Adrenal gland (tissue), 12 donors: ENCODE results near the gene PODNL1. TPM values are rescaled to one million over a fixed set of nuclear protein-coding genes. Genes with fewer than 3 reads are reported as not detected.

ENCODE experiments used
- DNase-seq, 7 donors: peaks; one replicate each; pipeline ENCODE4 v3.0.0-alpha.2; 2019 to 2020
- H3K27ac ChIP-seq, 5 donors: fragments of 200-600 bp; sonication (generic) in 4 of 5; 1 replicate in 3 of 5; 2 replicates in 2 of 5; pipeline versions ENCODE4 v1.5.1 to v1.8.0; 2016 to 2020; ENCODE audit warnings: mild to moderate bottlenecking in 1 of 5
- H3K27me3 ChIP-seq: fragments of 200-600 bp; 2 replicates; pipeline ENCODE4 v1.8.0; 2021
- H3K36me3 ChIP-seq, 2 donors: fragments of 200-600 bp; replicated peaks in 1 of 2; 1 replicate in 1 of 2; 2 replicates in 1 of 2; pipeline versions ENCODE4 v1.5.1 to v1.8.0; 2018 to 2022
- H3K4me1 ChIP-seq, 2 donors: fragments of 200-600 bp; replicated peaks in 1 of 2; 1 replicate in 1 of 2; 2 replicates in 1 of 2; pipeline versions ENCODE4 v1.5.1 to v1.8.0; 2018 to 2021
- H3K4me3 ChIP-seq, 4 donors: fragments of 200-600 bp; sonication (generic) in 3 of 4; one replicate each; pipeline ENCODE4 v1.5.1; 2016 to 2018
- H3K9me3 ChIP-seq, 3 donors: fragments of 200-600 bp; sonication (generic) in 1 of 3; replicated peaks in 1 of 3; 1 replicate in 2 of 3; 2 replicates in 1 of 3; pipeline versions ENCODE4 v1.5.1 to v1.8.0; 2016 to 2021
- POLR2A ChIP-seq, 2 donors: fragments of 450-650 bp; IDR thresholded peaks; one replicate each; pipeline ENCODE4 v1.6.1; 2017; ENCODE audit warnings: antibody characterized with exemption in 2 of 2, mild to moderate bottlenecking in 2 of 2, moderate library complexity in 1 of 2
- WGBS, 4 donors: extraction: QIAGEN DNeasy Blood & Tissue Kit in 2 of 4; methylation state at CpG; one replicate each; pipeline versions ENCODE4 v1.1.5 to v1.1.7; 2013 to 2017; 5-methylcytosine and 5-hydroxymethylcytosine counted together
- intact Hi-C, 2 donors: fragments of 100-400 bp; cut with DNase I; formaldehyde crosslinking; loops; one replicate each; pipeline versions ENCODE4 v1.14.1 to v1.15.0; 2022 to 2023
- polyA plus RNA-seq, 3 donors: library from polyadenylated mRNA; stranded (reverse); fragments of 200-250 nt in 2 of 3; fragments of 350-450 nt in 1 of 3; fragmentation: Illumina TruSeq in 1 of 3; extraction: RNeasy Lipid Tissue Mini Kit (QIAGEN cat#74804) in 1 of 3; gene quantifications; one replicate each; pipeline ENCODE4 v1.2.3, GENCODE V29; 2013 to 2014
- total RNA-seq, 9 donors: library from RNA; depleted of rRNA in 4 of 9; stranded (reverse); fragments of >200 nt in 4 of 9; fragments of 120-200 nt in 1 of 9; fragmentation: NEBNext Ultra II Directional in 1 of 9; extraction: Animal tissue kit (Norgen Biotek cat#: 25700) in 1 of 9; gene quantifications; one replicate each; pipeline versions ENCODE4 v1.1.0 to v1.2.4, GENCODE V29; 2013 to 2023
- TF ChIP-seq, protein P1 (sequence below), 6 experiments: fragments of 450-650 bp in 4 of 6; fragments of 200-600 bp in 2 of 6; sonication (generic) in 1 of 6; IDR thresholded peaks; 1 replicate in 5 of 6; 2 replicates in 1 of 6; pipeline versions ENCODE4 v1.5.1 to v1.8.0; 2016 to 2021; ENCODE audit warnings: antibody characterized with exemption in 6 of 6, mild to moderate bottlenecking in 2 of 6, moderate library complexity in 1 of 6
- donor health status: healthy with polysubstance abuse.
- donor health status: Bipolar disorder and iron deficiency.
- donor health status: DM: yes; HTN: yes; CAD: no.
- donor health status: DM: no; HTN: no; CAD: no.
- donor health status: DM: no; HTN: no; CAD: no.
- donor health status: DM: yes; HTN: yes; CAD: no.

The PODNL1 gene
- total and polyA plus RNA-seq, 12 donors = 0.15 to 2.1 (median 0.61) TPM; not detected in 3

DNA sequence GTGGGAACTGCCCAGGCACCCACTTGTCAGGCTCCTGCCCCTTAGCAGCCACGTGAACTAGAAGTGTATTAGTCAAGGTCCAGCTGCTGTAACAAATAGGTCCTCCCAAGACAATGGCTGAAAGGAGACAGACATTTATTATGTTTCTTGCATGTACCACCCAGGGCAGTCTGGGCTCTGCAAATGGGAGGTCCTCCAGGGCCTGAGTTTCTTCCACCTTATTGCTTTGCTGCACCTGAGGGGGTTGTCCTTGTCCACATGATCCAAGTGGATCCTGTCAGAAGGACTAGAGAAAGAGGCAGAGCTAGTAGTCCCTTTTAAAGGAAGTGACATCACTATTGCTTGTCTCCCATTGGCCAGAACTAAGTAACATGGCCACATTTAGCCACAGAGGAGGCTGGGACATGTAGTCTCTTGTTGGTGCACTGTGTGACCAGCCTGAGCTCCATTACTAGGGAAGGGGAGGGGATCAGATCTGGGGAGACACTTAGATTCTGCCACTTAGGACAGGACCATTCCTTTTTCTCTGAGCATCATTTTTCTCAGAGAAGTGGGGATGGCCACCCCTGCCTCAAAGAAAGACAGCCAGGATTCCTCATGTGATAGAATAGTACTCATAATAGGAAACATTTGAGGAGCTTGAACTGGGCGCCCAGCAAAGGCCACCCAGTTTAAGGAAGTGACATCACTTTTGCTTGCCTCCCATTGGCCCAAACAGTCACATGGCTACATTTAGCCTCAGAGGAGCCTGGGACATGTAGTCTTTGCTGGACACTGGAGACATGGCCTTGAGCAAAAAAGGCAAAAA lies 17.1 kb downstream of the PODNL1 start:
- Histone ChIP-seq H3K4me3 (no peak overlapping the region), H3K9me3 (no peaks in the 10 kb centered on the region), H3K36me3 (peaks cover 0 to 62% of the 10 kb centered on the region in 2 donors), H3K4me1 (no peaks in the 10 kb centered on the region), H3K27me3 (no peaks in the 10 kb centered on the region), H3K27ac (no peak overlapping the region)
- intact Hi-C loops = no loop called here
- DNase-seq = peak in 3 of 7 donors; percentile 30 to 61 (median 40)
- TF ChIP-seq POLR2A (IDR thresholded peaks at IDR 0.05) = no peak
- TF ChIP-seq, protein P1, sequence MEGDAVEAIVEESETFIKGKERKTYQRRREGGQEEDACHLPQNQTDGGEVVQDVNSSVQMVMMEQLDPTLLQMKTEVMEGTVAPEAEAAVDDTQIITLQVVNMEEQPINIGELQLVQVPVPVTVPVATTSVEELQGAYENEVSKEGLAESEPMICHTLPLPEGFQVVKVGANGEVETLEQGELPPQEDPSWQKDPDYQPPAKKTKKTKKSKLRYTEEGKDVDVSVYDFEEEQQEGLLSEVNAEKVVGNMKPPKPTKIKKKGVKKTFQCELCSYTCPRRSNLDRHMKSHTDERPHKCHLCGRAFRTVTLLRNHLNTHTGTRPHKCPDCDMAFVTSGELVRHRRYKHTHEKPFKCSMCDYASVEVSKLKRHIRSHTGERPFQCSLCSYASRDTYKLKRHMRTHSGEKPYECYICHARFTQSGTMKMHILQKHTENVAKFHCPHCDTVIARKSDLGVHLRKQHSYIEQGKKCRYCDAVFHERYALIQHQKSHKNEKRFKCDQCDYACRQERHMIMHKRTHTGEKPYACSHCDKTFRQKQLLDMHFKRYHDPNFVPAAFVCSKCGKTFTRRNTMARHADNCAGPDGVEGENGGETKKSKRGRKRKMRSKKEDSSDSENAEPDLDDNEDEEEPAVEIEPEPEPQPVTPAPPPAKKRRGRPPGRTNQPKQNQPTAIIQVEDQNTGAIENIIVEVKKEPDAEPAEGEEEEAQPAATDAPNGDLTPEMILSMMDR (IDR thresholded peaks at IDR 0.05) = no peak
- 82 to 93% (median 90%) methylated on average over 2 of the region's 2 CpGs for WGBS, 4 donors

DNA sequence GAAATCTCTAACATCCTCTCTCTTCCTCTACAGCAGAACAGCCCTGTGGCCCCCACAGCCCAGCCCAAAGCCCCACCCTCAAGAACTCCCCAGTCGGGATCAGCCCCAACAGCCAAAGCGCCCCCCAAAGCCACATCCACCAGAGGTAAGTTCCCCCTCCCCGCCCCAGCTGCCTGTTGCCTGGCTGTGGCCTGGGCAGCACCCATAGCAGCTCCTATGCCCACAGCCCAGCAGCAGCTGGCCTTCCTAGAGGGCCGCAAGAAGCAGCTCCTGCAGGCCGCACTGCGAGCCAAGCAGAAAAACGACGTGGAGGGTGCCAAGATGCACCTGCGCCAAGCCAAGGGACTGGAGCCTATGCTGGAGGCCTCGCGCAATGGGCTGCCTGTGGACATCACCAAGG lies 17.7 kb downstream of the PODNL1 start:
- Histone ChIP-seq H3K27me3 (no peaks in the 10 kb centered on the region), H3K4me1 (no peaks in the 10 kb centered on the region), H3K36me3 (peaks cover 0 to 62% of the 10 kb centered on the region in 2 donors), H3K27ac (no peak overlapping the region), H3K4me3 (no peak overlapping the region), H3K9me3 (no peaks in the 10 kb centered on the region)
- intact Hi-C loops = no loop called here
- TF ChIP-seq POLR2A (IDR thresholded peaks at IDR 0.05) = no peak
- TF ChIP-seq, protein P1 (IDR thresholded peaks at IDR 0.05) = no peak
- no peak for DNase-seq
- 97 to 100% (median 99%) methylated on average over 1 to 11 of the region's 11 CpGs for WGBS, 4 donors

GRCh38 chr19:13918726-13919411 lies 19.3 kb downstream of the PODNL1 start:
- no peak for TF ChIP-seq POLR2A (IDR thresholded peaks at IDR 0.05)
- TF ChIP-seq, protein P1 (IDR thresholded peaks at IDR 0.05) = no peak
- intact Hi-C loops = no loop called here
- H3K36me3 ChIP-seq = peaks cover 0 to 66% of the 10 kb centered on the region in 2 donors

GRCh38 chr19:13917888-13918406 lies 20.3 kb downstream of the PODNL1 start:
- intact Hi-C loops = no loop called here
- WGBS, 4 donors = 67 to 85% (median 79%) methylated on average over 6 to 14 of the region's 14 CpGs
- no peak for TF ChIP-seq POLR2A (IDR thresholded peaks at IDR 0.05)
- H3K4me1 ChIP-seq = no peaks in the 10 kb centered on the region
- DNase-seq = peak in 3 of 7 donors; percentile 32 to 57 (median 41)
- H3K9me3 ChIP-seq = no peaks in the 10 kb centered on the region
- peaks cover 0 to 66% of the 10 kb centered on the region in 2 donors for H3K36me3 ChIP-seq
- H3K4me3 ChIP-seq = no peak overlapping the region
- H3K27me3 ChIP-seq = no peaks in the 10 kb centered on the region
- no peak overlapping the region for H3K27ac ChIP-seq

More at GRCh38 chr19:13918726-13919411, 19.3 kb downstream of the PODNL1 start:
- no peaks in the 10 kb centered on the region for H3K9me3 ChIP-seq
- no peaks in the 10 kb centered on the region for H3K4me1 ChIP-seq
- WGBS, 4 donors = 90 to 95% (median 93%) methylated on average over 11 to 34 of the region's 34 CpGs
- no peak overlapping the region for H3K27ac ChIP-seq
- H3K27me3 ChIP-seq = no peaks in the 10 kb centered on the region
- H3K4me3 ChIP-seq = no peak overlapping the region
- no peak for DNase-seq
